Measurements from ENCODE around the gene VEGFC.

DNA sequence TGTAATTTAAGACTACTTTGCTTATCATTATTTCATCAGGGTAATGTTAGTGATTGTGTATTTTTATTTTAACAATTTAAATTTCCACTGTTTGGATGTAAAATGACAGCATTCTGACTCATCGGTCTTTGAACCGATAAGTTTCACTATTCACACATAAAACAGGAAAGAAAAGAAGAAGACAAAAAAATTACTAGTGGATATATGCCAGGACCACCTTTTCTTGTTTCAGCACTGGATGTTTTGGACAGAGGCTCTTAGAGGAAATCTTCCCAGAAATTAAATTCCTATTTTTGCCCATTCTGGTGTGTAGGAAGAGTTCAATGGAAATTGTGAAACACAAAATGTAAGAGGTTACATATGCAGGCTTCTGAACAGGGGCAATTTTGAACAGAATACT lies 57.4 kb downstream of the VEGFC start:
- TF ChIP-seq, protein P1, sequence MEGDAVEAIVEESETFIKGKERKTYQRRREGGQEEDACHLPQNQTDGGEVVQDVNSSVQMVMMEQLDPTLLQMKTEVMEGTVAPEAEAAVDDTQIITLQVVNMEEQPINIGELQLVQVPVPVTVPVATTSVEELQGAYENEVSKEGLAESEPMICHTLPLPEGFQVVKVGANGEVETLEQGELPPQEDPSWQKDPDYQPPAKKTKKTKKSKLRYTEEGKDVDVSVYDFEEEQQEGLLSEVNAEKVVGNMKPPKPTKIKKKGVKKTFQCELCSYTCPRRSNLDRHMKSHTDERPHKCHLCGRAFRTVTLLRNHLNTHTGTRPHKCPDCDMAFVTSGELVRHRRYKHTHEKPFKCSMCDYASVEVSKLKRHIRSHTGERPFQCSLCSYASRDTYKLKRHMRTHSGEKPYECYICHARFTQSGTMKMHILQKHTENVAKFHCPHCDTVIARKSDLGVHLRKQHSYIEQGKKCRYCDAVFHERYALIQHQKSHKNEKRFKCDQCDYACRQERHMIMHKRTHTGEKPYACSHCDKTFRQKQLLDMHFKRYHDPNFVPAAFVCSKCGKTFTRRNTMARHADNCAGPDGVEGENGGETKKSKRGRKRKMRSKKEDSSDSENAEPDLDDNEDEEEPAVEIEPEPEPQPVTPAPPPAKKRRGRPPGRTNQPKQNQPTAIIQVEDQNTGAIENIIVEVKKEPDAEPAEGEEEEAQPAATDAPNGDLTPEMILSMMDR (IDR thresholded peaks at IDR 0.05; ENCODE audit: poor library complexity, severe bottlenecking), result no peak
- no peak for TF ChIP-seq EP300 (conservative IDR thresholded peaks at IDR 0.05; ENCODE audit: poor library complexity, severe bottlenecking)
- TF ChIP-seq POLR2AphosphoS5 (IDR thresholded peaks at IDR 0.05), result no peak
- no peak for TF ChIP-seq RAD21 (conservative IDR thresholded peaks at IDR 0.05)

Data from neural cell (in vitro differentiated cells).